DND-41 (cell line): ENCODE measurements around the gene TADA2B.

ENCODE experiments used
- ATAC-seq: fragments of 200-7000 bp; cut with Tn5 transposase; 3 replicates; pipeline ENCODE4 v1.9.1; 2021; ENCODE audit warnings: low read depth; ENCODE audit not compliant: insufficient read depth
- DNase-seq: peaks from one replicate; pipeline ENCODE4 v3.0.0-alpha.2; 2020
- H2AFZ ChIP-seq: 2 replicates; pipeline ENCODE4 v1.6.0; 2012; ENCODE audit warnings: low read depth, low read length
- H3K27ac ChIP-seq: 2 replicates; pipeline ENCODE4 v1.5.1; 2012; ENCODE audit warnings: low read length, inconsistent platforms
- H3K27me3 ChIP-seq: fragments of 200-600 bp; sonication (generic); 2 replicates; pipeline ENCODE4 v1.6.0; 2012; ENCODE audit warnings: low read length, mild to moderate bottlenecking, inconsistent platforms; ENCODE audit not compliant: insufficient read depth, poor library complexity
- H3K36me3 ChIP-seq: 2 replicates; pipeline ENCODE4 v1.5.1; 2012; ENCODE audit warnings: low read length, inconsistent platforms; ENCODE audit not compliant: insufficient read depth
- H3K4me1 ChIP-seq: 2 replicates; pipeline ENCODE4 v1.5.1; 2012; ENCODE audit warnings: mild to moderate bottlenecking, low read length; ENCODE audit not compliant: insufficient read depth
- H3K4me2 ChIP-seq: 2 replicates; pipeline ENCODE4 v1.6.0; 2012; ENCODE audit warnings: mild to moderate bottlenecking, moderate library complexity, low read length, inconsistent platforms; ENCODE audit not compliant: insufficient read depth
- H3K4me3 ChIP-seq, 2 experiments: fragments of 200-600 bp in 1 of 2; shearing (Covaris generic) in 1 of 2; 2 replicates each; pipeline ENCODE4 v1.5.1; 2012 to 2016; ENCODE audit warnings: inconsistent platforms in 2 of 2, low read length in 2 of 2, mild to moderate bottlenecking in 2 of 2, low read depth in 1 of 2, moderate library complexity in 1 of 2
- H3K79me2 ChIP-seq: 2 replicates; pipeline ENCODE4 v1.6.0; 2012; ENCODE audit warnings: low read length, inconsistent platforms; ENCODE audit not compliant: insufficient read depth
- H3K9ac ChIP-seq: 2 replicates; pipeline ENCODE4 v1.6.0; 2012; ENCODE audit warnings: low read depth, mild to moderate bottlenecking, inconsistent platforms, low read length, moderate library complexity
- H3K9me3 ChIP-seq: 2 replicates; pipeline ENCODE4 v1.5.1; 2012; ENCODE audit warnings: low read length, moderate library complexity, mild to moderate bottlenecking, inconsistent platforms; ENCODE audit not compliant: insufficient read depth, severe bottlenecking
- H4K20me1 ChIP-seq: 2 replicates; pipeline ENCODE4 v1.6.0; 2012; ENCODE audit warnings: low read length; ENCODE audit not compliant: insufficient read depth
- CTCF ChIP-seq: IDR thresholded peaks from 2 replicates; pipeline ENCODE4 v1.5.1; 2012; ENCODE audit warnings: borderline replicate concordance, low read length, moderate library complexity, mild to moderate bottlenecking; ENCODE audit not compliant: poor library complexity, severe bottlenecking; ENCODE audit errors: extremely low read depth
- EZH2 ChIP-seq: IDR thresholded peaks from 3 replicates; pipeline ENCODE4 v1.6.1; 2012; ENCODE audit warnings: borderline replicate concordance, low read depth, mild to moderate bottlenecking, moderate library complexity, low read length, inconsistent platforms; ENCODE audit not compliant: severe bottlenecking

The TADA2B gene

DNA sequence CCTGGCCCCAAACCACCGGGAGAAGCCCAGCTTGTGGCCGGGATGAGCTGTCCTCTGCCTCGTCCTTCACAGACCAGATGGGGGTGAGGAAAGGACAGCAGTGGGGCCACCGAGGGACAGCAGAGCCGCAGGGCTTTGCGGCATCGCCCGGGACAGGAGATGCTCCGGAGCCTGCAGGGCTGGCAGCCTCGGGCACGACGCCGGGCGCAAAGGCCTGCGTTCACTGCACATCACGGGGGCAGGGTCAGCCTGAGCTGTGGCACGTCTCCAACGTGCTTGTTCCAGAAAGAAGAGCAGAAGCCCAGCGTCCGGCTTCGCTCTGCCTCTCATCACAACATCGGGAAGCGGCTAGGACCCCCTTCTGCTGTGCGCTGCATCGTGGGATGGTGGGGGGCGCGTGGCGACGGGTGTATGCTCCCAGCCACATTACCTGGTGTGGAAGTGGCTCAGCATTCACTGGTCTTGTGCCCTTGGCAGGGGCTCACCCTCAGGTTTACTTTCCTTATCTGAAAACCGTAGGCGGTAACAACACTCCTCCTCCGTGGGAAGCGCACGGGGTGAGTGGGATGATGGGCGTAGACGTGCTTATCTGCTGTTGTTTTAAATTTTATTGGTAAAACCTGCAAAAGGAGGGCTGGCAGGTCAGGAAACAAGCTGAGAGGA, 7.4 kb downstream of the TADA2B start:
- no peaks in the 10 kb centered on the region for H3K9me3 ChIP-seq
- H3K36me3 ChIP-seq: peaks cover 46% of the 10 kb centered on the region
- H3K4me3 ChIP-seq: no peak overlapping the region
- H4K20me1 ChIP-seq: peaks cover 80% of the 10 kb centered on the region
- TF ChIP-seq CTCF (no peak), EZH2 (no peak)
- H3K27ac ChIP-seq: no peak overlapping the region
- H3K4me2 ChIP-seq: no peak overlapping the region
- DNase-seq (no peak), ATAC-seq (no peak)
- H3K27me3 ChIP-seq: no peaks in the 10 kb centered on the region
- H2AFZ ChIP-seq: no peak overlapping the region
- H3K9ac ChIP-seq: no peak overlapping the region
- peaks cover 13% of the 10 kb centered on the region for H3K4me1 ChIP-seq
- H3K79me2 ChIP-seq: peaks cover 65% of the 10 kb centered on the region

GRCh38 chr4:7051144-7051495, 7.9 kb downstream of the TADA2B start:
- Histone ChIP-seq H3K27me3 (no peaks in the 10 kb centered on the region), H3K4me1 (peaks cover 8% of the 10 kb centered on the region), H3K27ac (no peak overlapping the region), H3K4me3 (no peak overlapping the region), H3K9me3 (no peaks in the 10 kb centered on the region), H4K20me1 (peaks cover 78% of the 10 kb centered on the region), H2AFZ (no peak overlapping the region), H3K36me3 (peaks cover 46% of the 10 kb centered on the region), H3K4me2 (no peak overlapping the region), H3K79me2 (peaks cover 60% of the 10 kb centered on the region), H3K9ac (no peak overlapping the region)
- ATAC-seq: no peak
- TF ChIP-seq CTCF: no peak
- TF ChIP-seq EZH2: no peak
- DNase-seq: no peak

DNA sequence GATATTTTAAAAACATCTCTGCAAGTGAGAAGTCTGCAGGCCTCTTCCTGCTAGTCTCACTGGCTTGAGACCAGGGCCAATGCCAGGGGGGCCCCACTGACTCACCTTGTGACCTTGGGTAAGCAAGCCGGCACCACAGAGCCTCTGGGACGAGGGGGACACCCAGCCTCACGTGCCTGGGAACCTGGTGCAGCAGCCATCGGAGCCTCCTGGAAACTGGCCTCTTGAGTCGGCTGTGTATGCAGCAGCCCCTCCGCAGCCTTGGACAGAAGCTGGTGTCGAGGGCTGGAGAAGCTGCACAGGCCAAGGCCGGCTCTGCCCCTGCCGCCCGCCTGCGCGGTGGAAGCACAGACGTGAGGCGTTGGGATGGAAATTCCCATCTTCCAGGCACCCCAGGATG, 8.7 kb downstream of the TADA2B start:
- DNase-seq (no peak), ATAC-seq (no peak)
- Histone ChIP-seq H3K27ac (no peak overlapping the region), H3K4me3 (no peak overlapping the region), H3K27me3 (no peaks in the 10 kb centered on the region), H3K9ac (no peak overlapping the region), H2AFZ (no peak overlapping the region), H3K79me2 (peaks cover 53% of the 10 kb centered on the region), H3K4me1 (no peaks in the 10 kb centered on the region; the same call in 1 of the 2 replicates), H4K20me1 (peaks cover 70% of the 10 kb centered on the region), H3K9me3 (no peaks in the 10 kb centered on the region), H3K36me3 (peaks cover 52% of the 10 kb centered on the region), H3K4me2 (no peak overlapping the region)
- TF ChIP-seq EZH2 (no peak), CTCF (no peak)

DNA sequence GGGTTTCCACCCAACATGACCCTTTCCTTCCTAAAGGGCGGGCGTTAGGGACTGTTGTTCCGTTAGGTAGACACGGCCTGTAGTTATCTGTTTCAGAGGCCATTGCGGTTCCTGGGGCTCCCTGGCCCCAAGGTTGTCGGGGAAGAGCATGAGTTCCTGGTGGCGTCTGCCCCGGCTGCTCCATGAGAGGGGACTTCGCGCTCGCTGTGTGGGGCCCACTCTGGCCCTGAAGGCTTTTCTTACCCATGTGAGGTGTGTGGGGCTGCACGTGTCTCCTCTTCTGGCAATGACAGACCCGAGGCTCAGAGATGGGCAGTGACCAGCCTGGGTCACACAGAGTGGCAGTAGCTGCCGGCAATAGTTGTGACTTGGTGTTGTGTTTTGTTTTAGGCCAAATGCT, 9.1 kb downstream of the TADA2B start:
- no peak for ATAC-seq
- H3K79me2 ChIP-seq: peaks cover 48% of the 10 kb centered on the region
- no peak overlapping the region for H2AFZ ChIP-seq
- no peaks in the 10 kb centered on the region for H3K27me3 ChIP-seq
- no peak for DNase-seq
- H3K9me3 ChIP-seq: no peaks in the 10 kb centered on the region
- H3K36me3 ChIP-seq: peaks cover 56% of the 10 kb centered on the region
- peaks cover 66% of the 10 kb centered on the region for H4K20me1 ChIP-seq
- no peak overlapping the region for H3K4me2 ChIP-seq
- H3K4me3 ChIP-seq: no peak overlapping the region
- TF ChIP-seq CTCF (no peak), EZH2 (no peak)
- no peaks in the 10 kb centered on the region; the same call in 1 of the 2 replicates for H3K4me1 ChIP-seq
- H3K27ac ChIP-seq: no peak overlapping the region
- H3K9ac ChIP-seq: no peak overlapping the region
